GM10847 (cell line): ENCODE measurements around the gene TSSK3.

ENCODE experiments used
- POLR2A ChIP-seq: IDR thresholded peaks from 2 replicates; pipeline ENCODE4 v1.6.1; 2011; ENCODE audit not compliant: insufficient read length; ENCODE audit errors: extremely low read depth

Gene TSSK3

DNA sequence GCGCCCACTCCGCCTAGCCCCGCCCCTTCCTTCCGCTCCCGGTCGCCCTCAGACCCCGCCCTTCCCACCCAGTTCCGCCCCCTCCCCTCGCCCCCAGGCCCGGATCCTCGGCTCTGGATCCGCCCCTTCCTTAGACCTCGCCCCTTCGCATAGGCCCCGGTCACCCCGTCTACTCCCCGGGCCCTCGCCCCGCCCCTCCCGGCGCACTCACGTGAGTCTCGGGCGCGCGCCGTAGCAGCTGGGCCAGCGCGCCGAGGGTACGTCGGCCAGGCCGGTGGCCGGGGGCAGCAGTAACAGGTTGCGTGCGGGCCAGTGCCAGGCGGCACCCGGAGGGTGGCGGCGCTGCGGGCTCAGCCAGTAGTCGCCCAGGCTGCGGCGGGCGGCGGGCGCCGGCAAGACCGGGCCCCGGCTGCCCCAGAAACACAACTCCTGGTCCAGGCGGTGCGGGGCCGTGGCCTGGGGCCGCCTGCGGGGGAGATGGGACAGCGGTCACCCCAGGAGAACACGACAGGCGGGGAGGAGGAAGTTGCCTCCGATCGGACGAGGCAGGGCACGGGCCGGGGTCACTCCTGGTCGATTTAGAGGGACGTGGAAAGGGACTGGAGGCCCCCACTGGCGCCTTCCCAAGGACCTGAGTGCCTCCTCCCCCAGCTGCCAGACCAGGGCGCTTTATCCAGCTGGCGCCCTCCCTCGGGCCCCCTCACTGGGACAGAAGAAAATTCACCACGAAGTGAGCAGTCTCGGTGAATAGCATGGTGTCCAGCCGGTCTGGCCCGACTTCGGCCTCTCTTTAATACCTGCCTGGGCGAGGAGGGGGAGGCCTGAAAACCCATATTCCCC, 10.7 kb upstream of the TSSK3 start:
- peak; percentile 66 for TF ChIP-seq POLR2A

DNA sequence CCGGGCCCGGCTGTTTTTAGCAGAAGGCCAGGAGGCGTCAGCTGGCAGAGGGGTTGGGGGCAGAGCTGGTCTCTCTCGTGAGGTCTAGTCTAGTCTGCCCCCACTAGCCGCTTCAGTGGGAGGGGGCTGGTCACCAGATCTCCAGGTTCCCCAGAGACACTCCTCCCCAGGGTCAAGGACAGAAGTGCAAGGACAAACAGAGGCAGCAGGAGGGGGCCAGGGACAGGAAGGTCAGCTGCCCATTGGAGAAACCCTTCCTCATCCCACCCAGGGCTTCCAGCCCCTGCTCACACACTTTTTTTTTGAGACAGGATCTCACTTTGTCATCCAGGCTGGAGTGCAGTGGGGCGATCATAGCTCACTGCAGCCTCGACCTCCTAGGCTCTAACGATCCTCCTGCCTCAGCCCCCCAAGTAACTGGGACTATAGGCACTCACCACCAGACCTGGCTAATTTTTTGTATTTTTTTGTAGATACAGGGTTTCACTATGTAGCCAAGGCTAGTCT, 10.0 kb upstream of the TSSK3 start:
- TF ChIP-seq POLR2A: no peak

- no peak for TF ChIP-seq POLR2A
These were observed 9.4 kb upstream of the TSSK3 start for GRCh38 chr1:32352831-32353383.

GRCh38 chr1:32353431-32353830, 8.9 kb upstream of the TSSK3 start:
- TF ChIP-seq POLR2A: no peak

DNA sequence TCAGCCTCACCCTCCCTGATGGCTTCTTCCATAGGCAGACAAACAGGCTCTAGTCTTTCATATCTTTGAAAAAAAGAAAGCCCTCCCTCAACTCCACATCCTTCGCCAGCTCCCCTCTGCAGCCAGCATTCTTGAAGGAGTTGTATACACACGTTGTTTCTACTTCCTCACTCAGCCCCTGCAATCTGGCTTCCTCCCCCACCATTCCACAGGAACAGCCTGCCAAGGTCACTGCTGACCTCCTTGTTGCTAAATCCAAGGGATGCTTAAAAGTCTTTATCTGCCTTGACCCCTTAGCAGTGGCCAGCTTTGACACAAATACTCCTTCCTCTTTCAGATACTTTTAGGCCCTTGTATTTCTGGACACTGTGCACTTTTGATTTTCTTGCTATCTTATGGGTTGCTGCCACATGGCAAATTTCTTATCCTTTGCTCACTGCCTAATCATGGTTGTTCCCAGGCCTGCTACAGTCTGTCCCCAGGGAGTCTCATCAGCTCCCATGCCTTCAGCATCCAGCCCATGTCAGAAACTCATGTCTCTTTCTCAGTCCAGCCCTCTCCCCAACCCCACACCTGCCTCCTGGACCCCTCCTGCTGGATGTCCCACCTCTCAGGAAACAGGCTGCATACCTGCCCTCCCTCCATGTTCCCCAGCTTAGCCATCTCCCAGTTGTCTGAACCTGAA, 8.3 kb upstream of the TSSK3 start:
- TF ChIP-seq POLR2A: no peak

GRCh38 chr1:32356478-32356877, 5.9 kb upstream of the TSSK3 start:
- no peak for TF ChIP-seq POLR2A

- TF ChIP-seq POLR2A: no peak
These were observed 4.7 kb upstream of the TSSK3 start for GRCh38 chr1:32357614-32358013.

GRCh38 chr1:32358435-32358834, 3.9 kb upstream of the TSSK3 start:
- TF ChIP-seq POLR2A: no peak

- TF ChIP-seq POLR2A: no peak
These were observed 1.0 kb upstream of the TSSK3 start for GRCh38 chr1:32361308-32361673.

- no peak for TF ChIP-seq POLR2A
These were observed 465 bp upstream of the TSSK3 start for GRCh38 chr1:32361674-32362473.

DNA sequence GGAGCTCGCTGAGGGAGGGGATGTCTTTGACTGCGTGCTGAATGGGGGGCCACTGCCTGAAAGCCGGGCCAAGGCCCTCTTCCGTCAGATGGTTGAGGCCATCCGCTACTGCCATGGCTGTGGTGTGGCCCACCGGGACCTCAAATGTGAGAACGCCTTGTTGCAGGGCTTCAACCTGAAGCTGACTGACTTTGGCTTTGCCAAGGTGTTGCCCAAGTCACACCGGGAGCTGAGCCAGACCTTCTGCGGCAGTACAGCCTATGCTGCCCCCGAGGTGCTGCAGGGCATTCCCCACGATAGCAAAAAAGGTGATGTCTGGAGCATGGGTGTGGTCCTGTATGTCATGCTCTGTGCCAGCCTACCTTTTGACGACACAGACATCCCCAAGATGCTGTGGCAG, 1.4 kb downstream of the TSSK3 start:
- no peak for TF ChIP-seq POLR2A

GRCh38 chr1:32364836-32365235, 2.5 kb downstream of the TSSK3 start:
- no peak for TF ChIP-seq POLR2A

GRCh38 chr1:32365445-32365844, 3.1 kb downstream of the TSSK3 start:
- TF ChIP-seq POLR2A: no peak

- no peak for TF ChIP-seq POLR2A
These were observed 5.7 kb downstream of the TSSK3 start for GRCh38 chr1:32367912-32368635.
